ENCODE results near the gene COMMD10. TPM values are rescaled to one million over a fixed set of nuclear protein-coding genes. Genes with fewer than 3 reads are reported as not detected.

COMMD10 gene
- total and polyA plus RNA-seq, 2 donors, result 28.7 to 36.0 TPM

DNA sequence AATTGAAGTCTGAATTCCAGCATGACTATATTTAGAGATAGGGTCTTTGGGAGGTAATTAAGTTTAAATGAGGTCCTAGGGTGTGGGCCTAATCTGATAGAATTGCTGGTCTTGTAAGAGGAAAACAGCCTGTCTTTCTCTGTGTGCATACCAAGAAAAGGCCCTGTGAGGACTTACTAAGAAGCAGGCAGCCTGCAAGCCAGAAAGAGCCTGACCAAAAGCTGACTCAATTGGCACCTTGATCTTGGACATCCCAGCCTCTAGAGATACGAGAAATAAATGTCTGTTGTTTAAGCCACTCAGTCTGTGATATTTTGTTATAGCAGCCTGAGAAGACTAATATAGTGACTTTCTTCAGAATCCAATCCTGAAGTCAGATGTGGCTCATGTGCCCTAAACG is 38.0 kb upstream of the COMMD10 start:
- WGBS, result 95% methylated on average over 2 of the region's 2 CpGs
- no peaks in the 10 kb centered on the region for H3K36me3 ChIP-seq (ENCODE audit: control insufficient read depth in 2 of 2, insufficient read depth in 2 of 2, low read length in 1 of 2)
- H3K27me3 ChIP-seq (ENCODE audit: control insufficient read depth in 2 of 2, insufficient read depth in 1 of 2, low read length in 1 of 2), result no peaks in the 10 kb centered on the region
- H3K4me1 ChIP-seq (ENCODE audit: control insufficient read depth in 2 of 2, insufficient read depth in 2 of 2, low read length in 2 of 2), result no peaks in the 10 kb centered on the region
- no peak overlapping the region for H3K4me3 ChIP-seq (ENCODE audit: low read length in 2 of 2)
- H3K9me3 ChIP-seq (ENCODE audit: control insufficient read depth in 2 of 2, insufficient read depth in 1 of 2, low read length in 1 of 2), result no peaks in the 10 kb centered on the region
- no peak for DNase-seq (ENCODE audit: low read depth in 6 of 9, low spot score in 9 of 9)
- H3K27ac ChIP-seq (ENCODE audit: low read depth in 1 of 2, low read length in 1 of 2), result no peak overlapping the region

DNA sequence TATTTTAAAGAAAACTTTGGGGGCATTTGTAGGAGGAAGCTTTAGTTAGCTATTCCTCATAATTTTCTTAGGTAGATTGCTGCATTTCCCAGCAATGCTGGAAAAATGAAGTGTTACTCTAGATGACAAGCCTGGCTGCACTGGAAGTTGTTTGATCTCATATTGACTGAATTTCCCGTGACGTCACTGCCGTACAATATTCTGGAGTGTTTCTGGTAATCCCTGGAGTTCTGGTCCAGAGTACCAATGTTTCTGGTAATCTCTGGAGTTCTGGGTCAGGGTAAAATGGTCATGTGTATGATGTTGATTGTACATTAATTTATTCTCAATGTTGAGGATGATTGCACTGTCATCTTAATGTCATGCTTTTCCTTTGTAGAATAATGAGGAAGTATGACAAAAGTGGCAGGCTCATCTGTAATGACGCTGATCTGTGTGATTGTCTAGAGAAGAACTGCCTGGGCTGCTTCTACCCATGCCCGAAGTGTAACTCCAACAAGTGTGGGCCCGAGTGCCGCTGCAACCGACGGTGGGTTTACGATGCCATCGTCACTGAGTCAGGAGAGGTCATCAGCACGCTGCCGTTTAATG is 26.4 kb upstream of the COMMD10 start:
- no peak for DNase-seq (ENCODE audit: low read depth in 6 of 9, low spot score in 9 of 9)

DNA sequence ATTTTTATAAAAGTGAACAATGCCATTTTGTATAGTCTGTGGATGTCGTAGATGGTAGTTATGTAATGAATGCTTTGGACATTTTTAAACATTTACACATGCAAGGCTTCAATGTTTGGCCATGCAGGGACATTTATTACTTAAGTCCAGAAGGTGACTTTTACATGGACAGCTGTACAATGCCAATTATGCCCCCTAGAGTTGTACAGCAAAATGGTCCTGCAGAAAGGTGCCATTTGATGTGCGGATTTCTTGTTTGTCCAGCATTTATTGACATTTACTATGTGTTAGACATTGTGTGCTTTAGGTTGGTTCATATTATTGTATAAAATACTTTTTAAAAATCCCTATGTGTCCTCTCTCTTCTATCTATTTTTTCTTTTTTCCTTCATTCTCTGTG is 22.5 kb upstream of the COMMD10 start:
- H3K27me3 ChIP-seq (ENCODE audit: control insufficient read depth in 2 of 2, insufficient read depth in 1 of 2, low read length in 1 of 2), result no peaks in the 10 kb centered on the region
- WGBS, result 96% methylated on average over 2 of the region's 2 CpGs
- H3K4me3 ChIP-seq (ENCODE audit: low read length in 2 of 2), result no peak overlapping the region
- DNase-seq (ENCODE audit: low read depth in 6 of 9, low spot score in 9 of 9), result no peak
- H3K9me3 ChIP-seq (ENCODE audit: control insufficient read depth in 2 of 2, insufficient read depth in 1 of 2, low read length in 1 of 2), result no peaks in the 10 kb centered on the region
- H3K27ac ChIP-seq (ENCODE audit: low read depth in 1 of 2, low read length in 1 of 2), result no peak overlapping the region
- no peaks in the 10 kb centered on the region for H3K36me3 ChIP-seq (ENCODE audit: control insufficient read depth in 2 of 2, insufficient read depth in 2 of 2, low read length in 1 of 2)
- H3K4me1 ChIP-seq (ENCODE audit: control insufficient read depth in 2 of 2, insufficient read depth in 2 of 2, low read length in 2 of 2), result no peaks in the 10 kb centered on the region

More for the DNA sequence above, 26.4 kb upstream of the COMMD10 start:
- H3K4me1 ChIP-seq (ENCODE audit: control insufficient read depth in 2 of 2, insufficient read depth in 2 of 2, low read length in 2 of 2), result no peaks in the 10 kb centered on the region
- H3K9me3 ChIP-seq (ENCODE audit: control insufficient read depth in 2 of 2, insufficient read depth in 1 of 2, low read length in 1 of 2), result no peaks in the 10 kb centered on the region
- WGBS, result 83% methylated on average over 13 of the region's 13 CpGs
- H3K27ac ChIP-seq (ENCODE audit: low read depth in 1 of 2, low read length in 1 of 2), result no peak overlapping the region
- H3K4me3 ChIP-seq (ENCODE audit: low read length in 2 of 2), result no peak overlapping the region
- no peaks in the 10 kb centered on the region for H3K27me3 ChIP-seq (ENCODE audit: control insufficient read depth in 2 of 2, insufficient read depth in 1 of 2, low read length in 1 of 2)
- no peaks in the 10 kb centered on the region for H3K36me3 ChIP-seq (ENCODE audit: control insufficient read depth in 2 of 2, insufficient read depth in 2 of 2, low read length in 1 of 2)

DNA sequence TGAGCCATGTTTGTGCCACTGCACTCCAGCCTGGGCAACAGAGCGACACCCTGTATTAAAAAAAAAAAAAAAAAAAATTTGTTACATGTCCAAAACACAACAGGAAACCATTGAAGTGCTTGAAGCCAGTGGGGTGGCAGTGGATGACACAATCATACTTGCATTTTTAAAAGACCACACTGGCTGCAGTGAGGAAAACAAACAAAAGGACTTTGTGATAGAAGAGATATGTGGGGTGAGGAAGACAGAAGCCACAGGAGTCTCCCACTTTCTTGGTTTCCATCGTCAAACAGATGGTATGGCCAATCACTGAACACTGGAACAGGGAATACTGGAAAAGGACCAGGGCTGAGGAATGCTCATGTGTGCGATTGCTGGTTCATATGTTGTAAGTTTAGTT is 20.9 kb upstream of the COMMD10 start:
- H3K27me3 ChIP-seq (ENCODE audit: control insufficient read depth in 2 of 2, insufficient read depth in 1 of 2, low read length in 1 of 2), result no peaks in the 10 kb centered on the region
- no peaks in the 10 kb centered on the region for H3K9me3 ChIP-seq (ENCODE audit: control insufficient read depth in 2 of 2, insufficient read depth in 1 of 2, low read length in 1 of 2)
- 95% methylated on average over 3 of the region's 3 CpGs for WGBS
- H3K27ac ChIP-seq (ENCODE audit: low read depth in 1 of 2, low read length in 1 of 2), result no peak overlapping the region
- no peak overlapping the region for H3K4me3 ChIP-seq (ENCODE audit: low read length in 2 of 2)
- no peaks in the 10 kb centered on the region for H3K4me1 ChIP-seq (ENCODE audit: control insufficient read depth in 2 of 2, insufficient read depth in 2 of 2, low read length in 2 of 2)
- no peaks in the 10 kb centered on the region for H3K36me3 ChIP-seq (ENCODE audit: control insufficient read depth in 2 of 2, insufficient read depth in 2 of 2, low read length in 1 of 2)
- no peak for DNase-seq (ENCODE audit: low read depth in 6 of 9, low spot score in 9 of 9)

DNA sequence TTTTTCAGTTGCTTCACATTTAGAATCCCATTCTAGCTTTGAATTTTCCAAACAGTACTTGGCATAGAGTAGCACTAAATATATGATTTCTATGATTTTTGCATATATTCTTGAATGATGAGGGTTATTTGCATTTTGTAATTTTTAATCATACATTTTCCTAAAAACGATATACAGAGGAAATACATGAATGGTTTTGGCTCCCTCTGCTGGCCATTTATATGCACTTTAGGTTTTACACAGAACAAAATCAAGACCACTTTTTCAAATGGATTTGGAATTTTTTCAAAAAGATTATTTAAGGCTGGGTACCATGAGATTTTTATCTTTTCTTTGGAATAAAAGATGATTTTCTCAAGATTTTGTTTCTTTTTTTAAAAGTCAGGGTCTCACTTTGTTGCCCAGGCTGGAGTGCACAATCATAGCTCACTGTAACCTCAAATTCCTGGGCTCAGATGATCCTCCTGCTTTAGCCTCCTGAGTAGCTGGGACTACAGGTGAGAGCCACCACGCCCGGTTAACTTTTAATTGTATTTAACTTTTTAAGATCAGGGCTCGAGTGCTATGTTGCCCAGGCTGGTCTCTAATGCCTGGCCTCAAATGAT is 16.7 kb upstream of the COMMD10 start:
- WGBS, result 41% methylated on average over 4 of the region's 4 CpGs
- H3K4me3 ChIP-seq (ENCODE audit: low read length in 2 of 2), result no peak overlapping the region
- H3K27me3 ChIP-seq (ENCODE audit: control insufficient read depth in 2 of 2, insufficient read depth in 1 of 2, low read length in 1 of 2), result no peaks in the 10 kb centered on the region
- H3K36me3 ChIP-seq (ENCODE audit: control insufficient read depth in 2 of 2, insufficient read depth in 2 of 2, low read length in 1 of 2), result no peaks in the 10 kb centered on the region
- H3K9me3 ChIP-seq (ENCODE audit: control insufficient read depth in 2 of 2, insufficient read depth in 1 of 2, low read length in 1 of 2), result no peaks in the 10 kb centered on the region
- peak; percentile 13 to 75 (median 53) for DNase-seq (ENCODE audit: low read depth in 6 of 9, low spot score in 9 of 9)
- no peak overlapping the region for H3K27ac ChIP-seq (ENCODE audit: low read depth in 1 of 2, low read length in 1 of 2)
- H3K4me1 ChIP-seq (ENCODE audit: control insufficient read depth in 2 of 2, insufficient read depth in 2 of 2, low read length in 2 of 2), result no peaks in the 10 kb centered on the region

DNA sequence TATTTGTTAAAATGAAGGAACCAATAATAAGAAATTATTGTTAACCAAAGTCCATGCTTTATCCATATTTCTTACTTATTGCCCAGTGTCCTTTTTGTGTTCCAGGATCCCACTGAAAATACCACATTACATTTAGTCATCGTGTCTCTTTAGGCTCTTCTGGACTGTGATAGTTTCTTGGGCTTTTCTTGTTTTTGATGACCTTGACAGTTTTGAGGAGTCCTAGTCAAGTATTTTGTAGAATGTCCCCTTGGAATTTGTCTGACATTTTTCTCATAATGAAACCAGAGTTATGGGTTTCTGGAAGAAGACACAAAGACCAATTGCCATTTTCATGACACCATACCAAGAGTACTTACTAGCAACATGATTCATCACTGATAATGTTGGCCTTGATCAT is 13.6 kb upstream of the COMMD10 start:
- no peaks in the 10 kb centered on the region for H3K4me1 ChIP-seq (ENCODE audit: control insufficient read depth in 2 of 2, insufficient read depth in 2 of 2, low read length in 2 of 2)
- no peaks in the 10 kb centered on the region for H3K9me3 ChIP-seq (ENCODE audit: control insufficient read depth in 2 of 2, insufficient read depth in 1 of 2, low read length in 1 of 2)
- 98% methylated on average over 1 of the region's 1 CpG for WGBS
- no peak overlapping the region for H3K4me3 ChIP-seq (ENCODE audit: low read length in 2 of 2)
- no peaks in the 10 kb centered on the region for H3K27me3 ChIP-seq (ENCODE audit: control insufficient read depth in 2 of 2, insufficient read depth in 1 of 2, low read length in 1 of 2)
- DNase-seq (ENCODE audit: low read depth in 6 of 9, low spot score in 9 of 9), result no peak
- no peak overlapping the region for H3K27ac ChIP-seq (ENCODE audit: low read depth in 1 of 2, low read length in 1 of 2)
- no peaks in the 10 kb centered on the region for H3K36me3 ChIP-seq (ENCODE audit: control insufficient read depth in 2 of 2, insufficient read depth in 2 of 2, low read length in 1 of 2)

DNA sequence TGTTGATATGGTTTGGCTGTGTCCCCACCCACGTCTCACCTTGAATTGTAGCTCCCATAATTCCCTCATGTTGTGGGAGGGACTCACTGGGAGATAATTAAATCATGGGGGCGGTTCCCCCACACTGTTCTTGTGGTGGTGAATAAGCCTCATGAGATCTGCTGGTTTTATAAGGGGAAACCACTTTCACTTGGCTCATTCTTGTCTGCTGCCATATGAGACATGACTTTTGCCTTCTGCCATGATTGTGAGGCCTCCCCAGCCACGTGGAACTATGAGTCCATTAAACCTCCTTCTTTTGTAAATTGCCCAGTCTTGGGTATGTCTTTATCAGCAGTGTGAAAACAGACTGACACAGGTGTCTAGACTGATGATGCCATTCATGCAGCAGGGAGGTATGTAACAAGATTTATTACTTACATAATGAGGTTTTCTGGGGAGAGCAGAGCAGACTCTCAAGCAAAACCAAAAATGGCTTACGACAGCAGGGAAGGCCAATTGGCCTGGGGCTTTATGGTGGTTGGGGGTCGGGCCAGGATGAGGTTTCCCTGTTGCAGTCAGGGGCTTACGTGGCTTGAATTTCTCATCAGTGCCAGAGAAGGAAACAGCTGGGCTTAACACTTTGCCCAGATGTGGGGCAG is 9.5 kb upstream of the COMMD10 start:
- Histone ChIP-seq H3K27ac (ENCODE audit: low read depth in 1 of 2, low read length in 1 of 2) (no peak overlapping the region), H3K9me3 (ENCODE audit: control insufficient read depth in 2 of 2, insufficient read depth in 1 of 2, low read length in 1 of 2) (no peaks in the 10 kb centered on the region), H3K4me3 (ENCODE audit: low read length in 2 of 2) (no peak overlapping the region), H3K36me3 (ENCODE audit: control insufficient read depth in 2 of 2, insufficient read depth in 2 of 2, low read length in 1 of 2) (no peaks in the 10 kb centered on the region), H3K4me1 (ENCODE audit: control insufficient read depth in 2 of 2, insufficient read depth in 2 of 2, low read length in 2 of 2) (no peaks in the 10 kb centered on the region), H3K27me3 (ENCODE audit: control insufficient read depth in 2 of 2, insufficient read depth in 1 of 2, low read length in 1 of 2) (no peaks in the 10 kb centered on the region)
- WGBS, result 49% methylated on average over 6 of the region's 6 CpGs
- no peak for DNase-seq (ENCODE audit: low read depth in 6 of 9, low spot score in 9 of 9)

DNA sequence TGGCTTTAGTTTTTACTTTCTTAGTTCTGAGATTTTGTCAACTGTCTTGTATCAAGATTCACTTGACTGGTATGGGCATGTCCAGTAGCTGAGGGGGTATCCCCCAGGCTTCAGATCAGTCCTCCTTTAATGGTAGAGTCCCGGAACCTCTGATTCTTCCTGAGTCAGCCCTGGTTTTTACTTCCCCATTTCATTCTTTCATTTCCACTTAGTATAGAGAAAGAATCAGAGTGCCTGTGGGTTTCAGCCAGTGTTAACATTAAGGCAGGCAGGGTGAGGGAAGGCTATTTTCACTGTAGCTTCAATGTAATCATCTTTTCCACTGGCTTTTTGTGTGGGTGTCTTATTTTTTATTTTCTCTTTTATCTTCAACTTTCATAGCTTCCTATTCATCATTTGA is 8.3 kb upstream of the COMMD10 start:
- no peaks in the 10 kb centered on the region for H3K9me3 ChIP-seq (ENCODE audit: control insufficient read depth in 2 of 2, insufficient read depth in 1 of 2, low read length in 1 of 2)
- WGBS, result 34% methylated on average over 1 of the region's 1 CpG
- no peaks in the 10 kb centered on the region for H3K27me3 ChIP-seq (ENCODE audit: control insufficient read depth in 2 of 2, insufficient read depth in 1 of 2, low read length in 1 of 2)
- H3K4me3 ChIP-seq (ENCODE audit: low read length in 2 of 2), result no peak overlapping the region
- H3K36me3 ChIP-seq (ENCODE audit: control insufficient read depth in 2 of 2, insufficient read depth in 2 of 2, low read length in 1 of 2), result no peaks in the 10 kb centered on the region
- no peak overlapping the region for H3K27ac ChIP-seq (ENCODE audit: low read depth in 1 of 2, low read length in 1 of 2)
- peak in 1 of 9 donors; percentile 24 for DNase-seq (ENCODE audit: low read depth in 6 of 9, low spot score in 9 of 9)
- no peaks in the 10 kb centered on the region for H3K4me1 ChIP-seq (ENCODE audit: control insufficient read depth in 2 of 2, insufficient read depth in 2 of 2, low read length in 2 of 2)

DNA sequence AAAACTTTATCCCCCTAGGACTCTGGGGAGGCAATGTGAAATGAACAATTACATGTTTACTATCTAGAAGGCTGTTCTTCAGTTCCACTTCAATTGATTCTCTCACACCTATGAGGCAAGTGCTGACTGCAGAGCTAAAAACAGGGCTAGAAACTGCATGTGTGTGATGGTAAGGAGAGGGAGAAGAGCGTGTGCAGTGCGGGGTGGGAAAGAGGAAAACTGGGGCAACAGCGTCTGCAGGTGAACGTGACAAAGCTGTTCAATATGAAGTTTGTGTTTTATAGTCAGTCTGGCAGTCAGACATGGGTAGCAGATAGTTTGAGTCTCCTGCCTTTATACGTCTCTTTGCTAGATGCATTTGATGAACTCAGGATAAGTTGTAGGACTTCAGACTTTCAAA is 6.6 kb upstream of the COMMD10 start:
- Histone ChIP-seq H3K27ac (ENCODE audit: low read depth in 1 of 2, low read length in 1 of 2) (no peak overlapping the region), H3K36me3 (ENCODE audit: control insufficient read depth in 2 of 2, insufficient read depth in 2 of 2, low read length in 1 of 2) (no peaks in the 10 kb centered on the region), H3K27me3 (ENCODE audit: control insufficient read depth in 2 of 2, insufficient read depth in 1 of 2, low read length in 1 of 2) (no peaks in the 10 kb centered on the region), H3K4me1 (ENCODE audit: control insufficient read depth in 2 of 2, insufficient read depth in 2 of 2, low read length in 2 of 2) (no peaks in the 10 kb centered on the region), H3K9me3 (ENCODE audit: control insufficient read depth in 2 of 2, insufficient read depth in 1 of 2, low read length in 1 of 2) (no peaks in the 10 kb centered on the region), H3K4me3 (ENCODE audit: low read length in 2 of 2) (no peak overlapping the region)
- no peak for DNase-seq (ENCODE audit: low read depth in 6 of 9, low spot score in 9 of 9)
- WGBS, result 98% methylated on average over 5 of the region's 5 CpGs

All from thymus (tissue), 11 donors.